HepG2 (cell line): ENCODE results near the gene SGF29. TPM values are rescaled to one million over a fixed set of nuclear protein-coding genes. Genes with fewer than 3 reads are reported as not detected.

Experiments
- CHCHD3 ChIP-seq: sonication (generic); formaldehyde crosslinking; IDR thresholded peaks from 2 replicates; pipeline ENCODE4 v1.8.0; 2022; ENCODE audit warnings: mild to moderate bottlenecking, missing genetic modification reagents, moderate library complexity
- FIP1L1 ChIP-seq: fragments of 200-400 bp; formaldehyde crosslinking; IDR thresholded peaks from 2 replicates; pipeline ENCODE4 v1.6.1; 2018; ENCODE audit warnings: low read depth, mild to moderate bottlenecking, low read length, moderate library complexity, borderline replicate concordance; ENCODE audit not compliant: insufficient read depth
- GTF2F1 ChIP-seq: fragments of 150-350 bp; IDR thresholded peaks from 2 replicates; pipeline ENCODE4 v1.6.1; 2014; ENCODE audit warnings: low read length
- GZF1 ChIP-seq: sonication (generic); formaldehyde crosslinking; IDR thresholded peaks from 2 replicates; pipeline ENCODE4 v1.5.1; 2020; ENCODE audit warnings: mild to moderate bottlenecking, missing genetic modification reagents
- HNF4A ChIP-seq: sonication (generic); formaldehyde crosslinking; IDR thresholded peaks from 2 replicates; pipeline ENCODE4 v1.4.0; 2020; ENCODE audit warnings: missing genetic modification reagents
- JARID2 ChIP-seq: sonication (generic); formaldehyde crosslinking; IDR thresholded peaks from 2 replicates; pipeline ENCODE4 v1.8.1; 2023; ENCODE audit warnings: missing genetic modification reagents, inconsistent platforms; ENCODE audit not compliant: insufficient replicate concordance
- KDM4B ChIP-seq: sonication (generic); formaldehyde crosslinking; IDR thresholded peaks from 2 replicates; pipeline ENCODE4 v1.4.0; 2020; ENCODE audit warnings: missing genetic modification reagents
- STAT6 ChIP-seq: sonication (generic); formaldehyde crosslinking; IDR thresholded peaks from 2 replicates; pipeline ENCODE4 v1.4.0; 2020; ENCODE audit warnings: missing genetic modification reagents, mild to moderate bottlenecking, borderline replicate concordance
- UBTF ChIP-seq: sonication (generic); formaldehyde crosslinking; IDR thresholded peaks from 2 replicates; pipeline ENCODE4 v1.4.0; 2020; ENCODE audit warnings: mild to moderate bottlenecking, missing genetic modification reagents
- ZBTB20 ChIP-seq: sonication (generic); formaldehyde crosslinking; IDR thresholded peaks from 2 replicates; pipeline ENCODE4 v1.8.1; 2023; ENCODE audit warnings: missing genetic modification reagents, low read depth, mild to moderate bottlenecking, borderline replicate concordance
- ZBTB49 ChIP-seq: sonication (generic); formaldehyde crosslinking; IDR thresholded peaks from 2 replicates; pipeline ENCODE4 v1.4.0; 2020; ENCODE audit warnings: missing genetic modification reagents, borderline replicate concordance
- ZFP36L2 ChIP-seq: sonication (generic); formaldehyde crosslinking; IDR thresholded peaks from 2 replicates; pipeline ENCODE4 v1.4.0; 2020; ENCODE audit warnings: missing genetic modification reagents
- ZFP37 ChIP-seq: sonication (generic); formaldehyde crosslinking; IDR thresholded peaks from 2 replicates; pipeline ENCODE4 v1.4.0; 2020; ENCODE audit warnings: missing genetic modification reagents, borderline replicate concordance
- ZFY ChIP-seq: sonication (generic); formaldehyde crosslinking; IDR thresholded peaks from 2 replicates; pipeline ENCODE4 v1.4.0; 2020; ENCODE audit warnings: missing genetic modification reagents
- ZNF609 ChIP-seq: sonication (generic); formaldehyde crosslinking; IDR thresholded peaks from 2 replicates; pipeline ENCODE4 v1.4.0; 2020; ENCODE audit warnings: mild to moderate bottlenecking, missing genetic modification reagents, borderline replicate concordance
- ZNF691 ChIP-seq: sonication (generic); formaldehyde crosslinking; IDR thresholded peaks from 2 replicates; pipeline ENCODE4 v1.4.0; 2020; ENCODE audit warnings: missing genetic modification reagents, low read depth, mild to moderate bottlenecking, borderline replicate concordance
- polyA plus RNA-seq, 8 experiments: library from polyadenylated mRNA; depleted of rRNA in 3 of 8; stranded (reverse) in 7 of 8; unstranded in 1 of 8; fragments of >200 nt; fragmentation: Illumina TruSeq in 4 of 8; extraction: Trizol in 4 of 8; gene quantifications; 2 replicates each; pipeline versions ENCODE4 v1.2.1 to v1.2.3, GENCODE V29; 2011 to 2016; ENCODE audit warnings: low read depth in 4 of 8, missing spikeins in 1 of 8, mixed read lengths in 1 of 8; ENCODE audit not compliant: insufficient read depth in 1 of 8
- total RNA-seq, 5 experiments: library from RNA; depleted of rRNA; stranded (reverse); fragments of >200 nt; fragmentation: Illumina TruSeq; extraction: Trizol; gene quantifications; 2 replicates each; pipeline ENCODE4 v1.2.3, GENCODE V29; 2016; ENCODE audit warnings: low read depth in 1 of 5

SGF29 gene
- total and polyA plus RNA-seq, 2 of the 13 experiments (the other 11 are each of a cell fraction or from before 2014, with no cell fraction given), result 5.0 to 29.4 TPM

GRCh38 chr16:28610595-28611191 is 57.0 kb downstream of the SGF29 start (continued):
- TF ChIP-seq UBTF (CRISPR knock-in tag) (no peak), ZBTB49 (no peak), ZFP36L2 (CRISPR knock-in tag) (no peak), ZNF609 (no peak), FIP1L1 (no peak), ZNF691 (CRISPR knock-in tag) (no peak), GZF1 (CRISPR knock-in tag) (no peak), ZFY (CRISPR knock-in tag) (no peak), ZBTB20 (CRISPR knock-in tag) (no peak), GTF2F1 (no peak), STAT6 (CRISPR knock-in tag) (no peak), ZFP37 (CRISPR knock-in tag) (no peak), JARID2 (CRISPR knock-in tag) (no peak), CHCHD3 (no peak), HNF4A (peak; percentile 74), KDM4B (no peak)
